Omental fat pad (tissue), 4 donors: ENCODE measurements around the gene APOBEC3A. TPM values are rescaled to one million over a fixed set of nuclear protein-coding genes. Genes with fewer than 3 reads are reported as not detected.

Experiments
- ATAC-seq: fragments of 150-250 bp; one replicate; pipeline ENCODE4 v1.9.1; 2016; ENCODE audit warnings: mild to moderate bottlenecking, moderate library complexity; ENCODE audit not compliant: low FRiP score
- DNase-seq: peaks from one replicate; pipeline ENCODE4 v3.0.0-alpha.2; 2019; ENCODE audit warnings: low spot score
- total RNA-seq, 4 donors: library from RNA; depleted of rRNA; stranded (reverse); fragments of >200 nt; gene quantifications; one replicate each; pipeline ENCODE4 v1.1.0, GENCODE V29; 2016
- TF ChIP-seq, protein P1 (sequence below), 3 donors: fragments of 450-650 bp; IDR thresholded peaks; one replicate each; pipeline ENCODE4 v1.5.1; 2016 to 2017; ENCODE audit warnings: antibody characterized with exemption in 3 of 3, mild to moderate bottlenecking in 3 of 3, moderate library complexity in 2 of 3

Gene APOBEC3A
- total RNA-seq, 4 donors from 2014 or later = 2.7 to 47.4 (median 4.9) TPM

DNA sequence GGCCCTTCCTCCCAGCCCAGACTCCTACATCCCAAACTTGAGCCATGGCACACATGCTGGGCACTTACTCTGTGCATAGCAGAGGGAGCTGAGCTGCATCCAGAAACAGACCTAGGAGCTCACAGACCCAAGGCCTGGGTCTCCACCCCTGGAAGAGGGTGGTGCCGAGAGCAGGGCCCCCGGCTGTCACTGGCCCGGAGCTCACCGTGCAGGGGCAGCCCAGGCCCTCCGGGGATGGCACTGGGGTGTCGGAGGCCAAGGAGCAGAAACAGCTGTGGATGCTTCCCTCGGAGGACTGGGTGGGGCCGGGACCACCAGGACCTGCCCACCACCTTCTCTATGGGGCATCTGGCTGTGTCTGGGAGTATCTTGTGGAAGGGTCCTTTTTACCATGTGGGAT, 4.3 kb upstream of the APOBEC3A start:
- ATAC-seq (no peak), DNase-seq (no peak)
- TF ChIP-seq, protein P1, sequence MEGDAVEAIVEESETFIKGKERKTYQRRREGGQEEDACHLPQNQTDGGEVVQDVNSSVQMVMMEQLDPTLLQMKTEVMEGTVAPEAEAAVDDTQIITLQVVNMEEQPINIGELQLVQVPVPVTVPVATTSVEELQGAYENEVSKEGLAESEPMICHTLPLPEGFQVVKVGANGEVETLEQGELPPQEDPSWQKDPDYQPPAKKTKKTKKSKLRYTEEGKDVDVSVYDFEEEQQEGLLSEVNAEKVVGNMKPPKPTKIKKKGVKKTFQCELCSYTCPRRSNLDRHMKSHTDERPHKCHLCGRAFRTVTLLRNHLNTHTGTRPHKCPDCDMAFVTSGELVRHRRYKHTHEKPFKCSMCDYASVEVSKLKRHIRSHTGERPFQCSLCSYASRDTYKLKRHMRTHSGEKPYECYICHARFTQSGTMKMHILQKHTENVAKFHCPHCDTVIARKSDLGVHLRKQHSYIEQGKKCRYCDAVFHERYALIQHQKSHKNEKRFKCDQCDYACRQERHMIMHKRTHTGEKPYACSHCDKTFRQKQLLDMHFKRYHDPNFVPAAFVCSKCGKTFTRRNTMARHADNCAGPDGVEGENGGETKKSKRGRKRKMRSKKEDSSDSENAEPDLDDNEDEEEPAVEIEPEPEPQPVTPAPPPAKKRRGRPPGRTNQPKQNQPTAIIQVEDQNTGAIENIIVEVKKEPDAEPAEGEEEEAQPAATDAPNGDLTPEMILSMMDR (IDR thresholded peaks at IDR 0.05) = no peak

DNA sequence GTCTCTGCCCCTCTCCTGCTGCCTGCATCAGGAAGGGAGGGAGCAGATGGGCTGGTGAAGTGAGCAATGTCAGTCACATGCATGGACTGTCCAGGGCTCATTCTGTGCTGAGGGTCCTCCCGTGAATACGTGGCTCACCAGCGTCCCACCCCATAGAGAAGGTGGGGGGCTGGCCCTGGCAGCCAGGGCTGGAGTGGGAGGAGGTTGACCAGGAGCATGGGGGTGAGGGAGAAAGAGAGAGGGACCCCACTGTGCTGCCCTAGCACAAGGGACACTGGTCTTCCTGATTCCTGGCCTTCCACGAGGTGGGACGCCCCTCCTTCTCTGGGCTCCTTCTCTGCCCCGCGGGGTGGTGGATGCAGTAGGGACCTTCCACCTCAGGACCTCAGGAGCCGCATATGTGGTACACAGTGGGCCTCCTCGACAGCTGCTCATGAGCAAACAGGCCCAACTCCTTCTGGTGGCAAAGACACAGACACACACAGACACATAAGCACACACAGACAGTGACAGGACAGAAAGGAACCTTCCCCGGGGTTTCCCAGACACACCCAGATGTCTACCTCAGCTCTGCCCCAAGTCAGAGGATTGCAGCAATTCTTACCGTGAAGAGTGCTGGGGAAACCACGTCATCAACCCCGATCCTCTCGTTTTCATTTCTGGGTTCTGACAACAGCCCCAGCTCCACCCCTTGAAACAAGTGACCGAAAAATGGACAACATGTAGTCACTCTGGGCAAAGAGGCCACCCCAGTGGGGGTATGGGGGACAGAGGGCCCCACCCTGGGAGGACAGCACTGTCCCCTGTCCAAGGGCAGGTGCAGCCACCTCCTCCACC, 3.6 kb upstream of the APOBEC3A start:
- no peak for DNase-seq
- ATAC-seq = no peak
- TF ChIP-seq, protein P1 (IDR thresholded peaks at IDR 0.05) = no peak

DNA sequence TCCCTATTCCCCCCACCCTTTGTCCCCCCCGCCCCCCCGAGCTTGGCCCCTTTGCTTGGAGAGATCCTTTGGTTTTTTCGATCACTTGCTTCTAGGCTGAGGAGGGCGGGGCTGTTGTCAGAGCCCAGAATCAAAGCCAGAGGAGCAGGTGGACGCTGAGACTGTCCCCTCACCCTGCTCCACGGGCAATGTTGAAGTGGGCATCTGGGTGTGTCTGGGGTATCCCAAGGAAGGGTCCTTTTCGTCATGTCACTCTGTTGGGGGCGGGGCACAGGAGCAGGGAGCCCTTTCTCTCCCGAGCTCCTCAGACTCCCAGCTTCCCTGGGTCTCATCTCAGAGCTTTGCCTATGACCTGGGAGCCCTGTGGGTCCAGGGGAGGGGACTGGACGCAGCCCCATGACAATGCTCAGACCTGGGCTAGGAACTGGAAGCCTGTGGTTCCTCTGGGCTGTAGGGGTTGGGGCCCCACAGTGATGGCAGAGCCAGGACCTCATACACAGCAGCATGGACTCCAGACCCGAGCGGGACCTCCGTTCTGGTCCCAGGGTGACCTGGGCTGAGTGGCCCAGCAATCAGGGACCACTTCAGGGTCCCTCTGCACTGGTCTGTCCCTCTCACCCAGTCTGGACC, 2.9 kb upstream of the APOBEC3A start:
- no peak for ATAC-seq
- TF ChIP-seq, protein P1 (IDR thresholded peaks at IDR 0.05) = no peak
- DNase-seq = no peak

DNA sequence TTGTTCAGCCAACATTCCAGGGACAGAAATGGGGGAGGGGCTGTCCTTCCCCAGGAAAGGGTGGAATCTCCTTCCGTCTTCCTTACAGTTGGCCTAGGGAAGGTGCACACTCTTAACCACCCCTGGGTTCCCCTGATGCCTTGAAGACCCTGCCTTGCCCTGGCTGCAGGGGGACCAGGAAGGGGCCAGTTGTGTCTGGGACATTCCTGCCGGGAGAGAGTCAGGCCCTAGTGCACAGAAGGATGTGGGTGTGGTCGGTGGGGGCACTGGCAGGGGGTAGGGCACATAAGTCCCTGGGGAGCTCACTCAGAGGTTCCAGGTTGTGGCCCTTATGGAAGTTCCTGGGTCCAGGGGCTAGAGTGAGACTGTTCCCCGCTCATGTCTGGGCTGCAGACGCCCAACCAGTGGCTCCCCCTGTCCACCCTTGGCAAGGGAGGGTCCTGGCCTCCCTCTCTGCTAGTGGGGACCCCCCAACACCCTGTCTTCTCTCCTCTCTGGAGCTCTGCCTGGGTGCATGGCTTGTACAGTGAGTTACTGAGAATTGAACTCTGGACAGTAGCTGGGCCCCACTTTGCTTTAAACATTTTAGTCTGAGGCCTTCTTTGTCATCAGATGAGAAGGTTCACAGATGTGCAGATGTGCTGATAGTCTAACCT, 2.0 kb upstream of the APOBEC3A start:
- no peak for DNase-seq
- TF ChIP-seq, protein P1 (IDR thresholded peaks at IDR 0.05) = no peak
- ATAC-seq = no peak

DNA sequence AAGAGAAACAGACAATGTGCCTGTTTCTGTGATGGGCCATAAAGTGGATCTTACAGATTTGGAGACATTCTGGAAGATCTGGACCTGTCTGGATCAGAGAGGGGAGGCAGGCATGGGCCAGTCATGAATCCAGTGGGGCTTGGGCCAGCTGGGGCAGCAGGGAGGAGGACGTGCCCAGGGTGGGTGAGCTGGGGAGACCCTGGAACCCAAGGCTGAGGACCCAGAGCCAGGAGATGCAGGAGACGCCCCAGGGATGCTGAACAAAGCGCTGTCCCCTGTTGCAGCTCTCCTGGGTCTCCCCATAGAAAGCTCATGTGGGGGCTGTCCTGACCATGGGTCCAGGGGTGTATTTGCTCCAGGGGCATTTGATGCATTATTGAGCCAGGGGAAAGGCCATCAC, 1.5 kb upstream of the APOBEC3A start:
- TF ChIP-seq, protein P1 (IDR thresholded peaks at IDR 0.05) = no peak
- ATAC-seq (no peak), DNase-seq (no peak)

DNA sequence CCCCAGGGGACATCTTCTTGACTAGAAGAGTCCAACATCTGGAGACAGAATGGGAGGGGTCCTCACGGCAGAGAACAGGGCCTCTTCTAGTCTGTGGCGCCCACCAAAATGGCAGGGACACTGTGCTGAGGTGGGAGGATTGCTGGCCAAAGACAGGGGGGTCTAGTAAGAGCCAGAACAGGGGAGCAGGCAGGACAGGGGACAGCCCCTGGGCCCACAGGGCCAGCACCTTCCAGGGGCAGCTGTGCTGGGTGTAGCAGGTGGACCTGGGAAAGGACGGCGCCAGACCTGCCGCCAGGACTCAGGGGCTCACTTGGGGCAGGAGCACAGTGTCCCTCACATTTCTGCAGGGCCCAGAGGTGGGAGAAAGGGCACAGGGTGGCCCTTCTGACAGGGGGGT, 858 bp upstream of the APOBEC3A start:
- DNase-seq (no peak), ATAC-seq (no peak)
- TF ChIP-seq, protein P1 (IDR thresholded peaks at IDR 0.05) = no peak
